ENCODE measurements around the gene THSD7B. TPM values are rescaled to one million over a fixed set of nuclear protein-coding genes. Genes with fewer than 3 reads are reported as not detected.

Gene THSD7B
- total and polyA plus RNA-seq, 10 of the 15 experiments (the other 5 are each of a cell fraction or from before 2014, with no cell fraction given), result 0.03 to 0.56 (median 0.28) TPM

GRCh38 chr2:136828774-136829173 lies 63.4 kb downstream of the THSD7B start:
- TF ChIP-seq POLR2AphosphoS5 (IDR thresholded peaks at IDR 0.05; ENCODE audit: low read length), result no peak
- TF ChIP-seq, protein P1, sequence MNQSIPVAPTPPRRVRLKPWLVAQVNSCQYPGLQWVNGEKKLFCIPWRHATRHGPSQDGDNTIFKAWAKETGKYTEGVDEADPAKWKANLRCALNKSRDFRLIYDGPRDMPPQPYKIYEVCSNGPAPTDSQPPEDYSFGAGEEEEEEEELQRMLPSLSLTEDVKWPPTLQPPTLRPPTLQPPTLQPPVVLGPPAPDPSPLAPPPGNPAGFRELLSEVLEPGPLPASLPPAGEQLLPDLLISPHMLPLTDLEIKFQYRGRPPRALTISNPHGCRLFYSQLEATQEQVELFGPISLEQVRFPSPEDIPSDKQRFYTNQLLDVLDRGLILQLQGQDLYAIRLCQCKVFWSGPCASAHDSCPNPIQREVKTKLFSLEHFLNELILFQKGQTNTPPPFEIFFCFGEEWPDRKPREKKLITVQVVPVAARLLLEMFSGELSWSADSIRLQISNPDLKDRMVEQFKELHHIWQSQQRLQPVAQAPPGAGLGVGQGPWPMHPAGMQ (IDR thresholded peaks at IDR 0.05; ENCODE audit: borderline replicate concordance), result no peak
- TF ChIP-seq CEBPB (IDR thresholded peaks at IDR 0.05; ENCODE audit: borderline replicate concordance in 1 of 2, low read depth in 2 of 2, low read length in 2 of 2), result no peak
- TF ChIP-seq ESRRA (IDR thresholded peaks at IDR 0.05; ENCODE audit: low read length), result no peak
- ChIA-PET POLR2A (no interaction called here), SMC1A (ENCODE audit: uncharacterized antibody, unreplicated experiment) (no interaction called here), CTCF (no interaction called here), RAD21 (ENCODE audit: unreplicated experiment) (no interaction called here)
- DNase-seq (ENCODE audit: low read depth, low spot score), result no peak
- Histone ChIP-seq H3K4me3 (no peak overlapping the region), H3K4me2 (ENCODE audit: control insufficient read depth, insufficient read depth) (no peak overlapping the region), H3K27me3 (replicated peaks in 1 of 2; ENCODE audit: control insufficient read depth in 2 of 2, insufficient read depth in 2 of 2, low read length in 1 of 2) (no peaks in the 10 kb centered on the region; a peak in 1 of 4 replicates), H3K9me3 (replicated peaks; ENCODE audit: control insufficient read depth, insufficient read depth, low read length) (no peaks in the 10 kb centered on the region), H3K27ac (ENCODE audit: control insufficient read depth, insufficient read depth) (no peak overlapping the region), H3K9ac (ENCODE audit: control insufficient read depth, insufficient read depth, low read length) (no peak overlapping the region), H3K79me2 (ENCODE audit: control insufficient read depth, insufficient read depth, low read length) (no peaks in the 10 kb centered on the region), H3K4me1 (ENCODE audit: control insufficient read depth, insufficient read depth, low read length) (no peaks in the 10 kb centered on the region), H2AFZ (ENCODE audit: control insufficient read depth, low read depth, low read length) (no peak overlapping the region), H4K20me1 (ENCODE audit: control insufficient read depth, insufficient read depth) (no peaks in the 10 kb centered on the region), H3K36me3 (ENCODE audit: control insufficient read depth in 2 of 2, insufficient read depth in 2 of 2, low read length in 1 of 2) (no peaks in the 10 kb centered on the region)
- no peak for ATAC-seq
- in situ Hi-C loops (cut with MboI) (no loop called here), intact Hi-C loops (cut with micrococcal nuclease; ENCODE audit: unreplicated experiment) (no loop called here)
- 5% methylated on average over 1 of the region's 1 CpG for WGBS (ENCODE audit: insufficient coverage, insufficient replicate concordance, low lambda C conversion rate, missing lambda C conversion rate)
- no peak for FAIRE-seq
- BruUV-seq (replicated peaks), result no TSS peak

- Histone ChIP-seq H2AFZ (ENCODE audit: control insufficient read depth, low read depth, low read length) (no peak overlapping the region), H3K36me3 (ENCODE audit: control insufficient read depth in 2 of 2, insufficient read depth in 2 of 2, low read length in 1 of 2) (no peaks in the 10 kb centered on the region), H3K27me3 (replicated peaks in 1 of 2; ENCODE audit: control insufficient read depth in 2 of 2, insufficient read depth in 2 of 2, low read length in 1 of 2) (no peaks in the 10 kb centered on the region), H3K9me3 (replicated peaks; ENCODE audit: control insufficient read depth, insufficient read depth, low read length) (no peaks in the 10 kb centered on the region), H3K4me3 (no peak overlapping the region), H4K20me1 (ENCODE audit: control insufficient read depth, insufficient read depth) (no peaks in the 10 kb centered on the region), H3K4me1 (ENCODE audit: control insufficient read depth, insufficient read depth, low read length) (no peaks in the 10 kb centered on the region), H3K4me2 (ENCODE audit: control insufficient read depth, insufficient read depth) (no peak overlapping the region), H3K27ac (ENCODE audit: control insufficient read depth, insufficient read depth) (no peak overlapping the region), H3K9ac (ENCODE audit: control insufficient read depth, insufficient read depth, low read length) (no peak overlapping the region), H3K79me2 (ENCODE audit: control insufficient read depth, insufficient read depth, low read length) (no peaks in the 10 kb centered on the region)
- no peak for DNase-seq (ENCODE audit: low read depth, low spot score)
- POLR2A ChIA-PET, result no interaction called here
- no peak for FAIRE-seq
- CTCF ChIA-PET, result no interaction called here
- WGBS (ENCODE audit: insufficient coverage, insufficient replicate concordance, low lambda C conversion rate, missing lambda C conversion rate), result 0% methylated on average over 1 of the region's 1 CpG
- in situ Hi-C loops (cut with MboI), result no loop called here
- RAD21 ChIA-PET (ENCODE audit: unreplicated experiment), result no interaction called here
- ATAC-seq, result no peak
- intact Hi-C loops (cut with micrococcal nuclease; ENCODE audit: unreplicated experiment), result no loop called here
- SMC1A ChIA-PET (ENCODE audit: uncharacterized antibody, unreplicated experiment), result no interaction called here
- no TSS peak for BruUV-seq (replicated peaks)
- TF ChIP-seq SPI1 (IDR thresholded peaks at IDR 0.05; ENCODE audit: borderline replicate concordance, insufficient read depth, low read depth, low read length), result no peak
- no peak for TF ChIP-seq NR2C2 (IDR thresholded peaks at IDR 0.05; ENCODE audit: borderline replicate concordance, control insufficient read depth, insufficient read length, low read depth)
- no peak for TF ChIP-seq CREB1 (IDR thresholded peaks at IDR 0.05; ENCODE audit: low read depth)
- no peak for TF ChIP-seq HCFC1 (IDR thresholded peaks at IDR 0.05; ENCODE audit: low read length)
- no peak for TF ChIP-seq ATF7 (IDR thresholded peaks at IDR 0.05; ENCODE audit: low read depth)
- no peak for TF ChIP-seq WRNIP1 (IDR thresholded peaks at IDR 0.05; ENCODE audit: borderline replicate concordance, low read depth, low read length)
- no peak for TF ChIP-seq ZSCAN29 (IDR thresholded peaks at IDR 0.05)
- no peak for TF ChIP-seq FOXM1 (IDR thresholded peaks at IDR 0.05; ENCODE audit: low read depth, low read length)
- TF ChIP-seq GATAD2B (conservative IDR thresholded peaks at IDR 0.05; ENCODE audit: low read depth), result no peak
- TF ChIP-seq RBBP5 (conservative IDR thresholded peaks at IDR 0.05), result no peak
- no peak for TF ChIP-seq SRF (IDR thresholded peaks at IDR 0.05; ENCODE audit: low read depth in 2 of 2, low read length in 2 of 2)
- TF ChIP-seq CTCF (IDR thresholded peaks at IDR 0.05 in 2 of 3, conservative IDR thresholded peaks at IDR 0.05 in 1 of 3; ENCODE audit: control insufficient read depth in 2 of 3, extremely low read depth in 1 of 3, insufficient read depth in 1 of 3, low read depth in 3 of 3, low read length in 3 of 3), result no peak
- no peak for TF ChIP-seq FOS (IDR thresholded peaks at IDR 0.05; ENCODE audit: borderline replicate concordance, extremely low read depth, insufficient read length)
Measured at GRCh38 chr2:136844546-136844945, 79.2 kb downstream of the THSD7B start.
